A549 treated with DMSO at 1 μM for 4 hours (cell line): ENCODE results near the gene MT1F. TPM values are rescaled to one million over a fixed set of nuclear protein-coding genes. Genes with fewer than 3 reads are reported as not detected.

Source experiments
- total RNA-seq: library from RNA; stranded (reverse); fragments of 200-300 nt; extraction: Qiagen RNA extraction; gene quantifications from 5 replicates; pipeline ENCODE4 v1.2.3, GENCODE V29; 2022; ENCODE audit warnings: low read depth

MT1F gene
- total RNA-seq: 8.5 to 17.3 TPM (median 12.5 TPM) in 5 replicates

DNA sequence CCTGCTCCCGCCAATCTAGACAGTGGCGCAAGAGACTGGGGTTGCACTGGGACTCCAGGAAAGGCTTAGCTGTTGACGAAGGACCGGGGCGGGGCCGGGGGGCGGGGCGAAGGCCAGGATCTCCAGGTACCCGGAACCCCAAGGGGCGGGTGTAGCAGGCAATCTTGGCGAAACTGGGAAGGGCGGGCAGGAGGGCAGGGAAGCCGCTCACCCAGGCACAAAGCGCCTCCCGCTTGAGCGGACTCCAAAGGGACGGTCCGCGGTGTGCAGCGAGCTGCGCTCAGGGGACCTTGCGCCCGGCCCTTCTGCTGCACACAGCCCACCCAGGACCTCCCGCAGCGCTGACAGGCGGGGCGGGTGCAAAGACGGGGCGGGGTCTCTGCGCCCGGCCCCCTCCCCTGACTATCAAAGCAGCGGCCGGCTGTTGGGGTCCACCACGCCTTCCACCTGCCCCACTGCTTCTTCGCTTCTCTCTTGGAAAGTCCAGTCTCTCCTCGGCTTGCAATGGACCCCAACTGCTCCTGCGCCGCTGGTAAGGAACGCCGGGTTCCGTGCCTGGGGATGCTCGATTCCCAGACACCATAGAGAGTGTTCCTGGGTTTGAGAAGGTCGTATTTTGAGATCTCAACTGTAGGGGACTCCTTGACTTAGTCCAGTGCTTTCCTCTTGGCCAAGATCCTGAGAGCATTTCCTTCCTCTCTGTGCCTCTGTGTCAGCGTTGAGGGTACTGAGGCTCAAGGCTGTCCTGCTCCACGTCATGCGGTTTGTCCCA, at the start of gene MT1F:
Gene MT1F, plus strand, starts transcription at position 405 of the 772 bp plus-strand sequence. Its CDS starts 100 bp downstream, at position 505.

DNA sequence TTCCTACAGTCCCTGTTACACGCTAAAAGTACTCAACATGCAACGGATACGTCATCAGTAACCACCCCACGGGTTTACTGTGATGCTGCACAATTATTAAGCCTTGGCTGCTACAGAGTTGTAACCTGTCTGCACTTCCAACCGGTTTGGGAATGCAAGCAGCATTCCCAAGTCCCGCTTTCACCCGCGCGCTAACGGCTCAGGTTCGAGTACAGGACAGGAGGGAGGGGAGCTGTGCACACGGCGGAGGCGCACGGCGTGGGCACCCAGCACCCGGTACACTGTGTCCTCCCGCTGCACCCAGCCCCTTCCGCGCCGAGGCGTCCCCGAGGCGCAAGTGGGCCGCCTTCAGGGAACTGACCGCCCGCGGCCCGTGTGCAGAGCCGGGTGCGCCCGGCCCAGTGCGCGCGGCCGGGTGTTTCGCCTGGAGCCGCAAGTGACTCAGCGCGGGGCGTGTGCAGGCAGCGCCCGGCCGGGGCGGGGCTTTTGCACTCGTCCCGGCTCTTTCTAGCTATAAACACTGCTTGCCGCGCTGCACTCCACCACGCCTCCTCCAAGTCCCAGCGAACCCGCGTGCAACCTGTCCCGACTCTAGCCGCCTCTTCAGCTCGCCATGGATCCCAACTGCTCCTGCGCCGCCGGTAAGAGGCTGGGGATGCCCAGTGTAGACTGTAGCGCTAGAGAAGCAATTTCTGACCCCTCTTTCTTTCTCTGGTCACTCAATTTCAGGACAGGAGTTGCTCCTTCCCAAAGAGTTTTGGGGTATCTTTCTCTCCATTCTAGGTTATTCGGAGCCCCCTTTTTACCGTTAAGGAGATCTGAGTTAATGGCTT, 49.5 kb upstream of the MT1F start, which contains the start of gene MT2A:
Gene MT2A, plus strand, starts transcription at position 542 of the 833 bp plus-strand sequence. Its CDS starts 72 bp downstream, at position 614.

DNA sequence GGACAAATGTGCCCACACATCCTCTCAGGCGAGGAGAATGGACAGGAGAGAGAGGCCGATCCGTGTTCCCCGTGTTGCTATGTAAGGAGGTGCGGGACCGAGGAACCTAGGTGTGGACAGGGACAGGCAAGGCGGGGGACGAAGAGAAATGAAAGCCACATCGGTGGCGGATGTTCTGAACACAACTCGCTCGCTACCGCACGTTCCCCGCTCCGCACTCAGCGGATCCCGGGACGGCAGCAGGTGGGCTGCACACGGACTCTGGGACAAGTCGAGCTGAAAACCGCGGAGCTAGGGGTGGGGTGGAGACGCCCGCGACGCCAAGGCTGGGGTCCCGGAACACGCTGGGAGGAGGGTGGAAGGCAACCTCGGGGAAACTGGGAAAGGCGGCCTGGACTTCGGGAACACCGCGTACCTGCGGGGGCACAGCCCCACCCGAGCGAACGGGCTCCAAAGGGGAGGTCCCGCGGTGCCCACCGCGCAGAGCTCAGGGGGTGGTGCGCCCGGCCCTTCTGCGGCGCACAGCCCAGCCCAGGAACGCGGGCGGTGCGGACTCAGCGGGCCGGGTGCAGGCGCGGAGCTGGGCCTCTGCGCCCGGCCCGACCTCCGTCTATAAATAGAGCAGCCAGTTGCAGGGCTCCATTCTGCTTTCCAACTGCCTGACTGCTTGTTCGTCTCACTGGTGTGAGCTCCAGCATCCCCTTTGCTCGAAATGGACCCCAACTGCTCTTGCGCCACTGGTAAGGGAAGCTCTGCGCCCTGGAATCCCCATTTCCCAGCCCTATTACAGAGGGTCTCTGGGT, 32.4 kb upstream of the MT1F start, which contains the start of gene MT1E:
Gene MT1E, plus strand, starts transcription at position 642 of the 803 bp plus-strand sequence. Its CDS starts 71 bp downstream, at position 713.

DNA sequence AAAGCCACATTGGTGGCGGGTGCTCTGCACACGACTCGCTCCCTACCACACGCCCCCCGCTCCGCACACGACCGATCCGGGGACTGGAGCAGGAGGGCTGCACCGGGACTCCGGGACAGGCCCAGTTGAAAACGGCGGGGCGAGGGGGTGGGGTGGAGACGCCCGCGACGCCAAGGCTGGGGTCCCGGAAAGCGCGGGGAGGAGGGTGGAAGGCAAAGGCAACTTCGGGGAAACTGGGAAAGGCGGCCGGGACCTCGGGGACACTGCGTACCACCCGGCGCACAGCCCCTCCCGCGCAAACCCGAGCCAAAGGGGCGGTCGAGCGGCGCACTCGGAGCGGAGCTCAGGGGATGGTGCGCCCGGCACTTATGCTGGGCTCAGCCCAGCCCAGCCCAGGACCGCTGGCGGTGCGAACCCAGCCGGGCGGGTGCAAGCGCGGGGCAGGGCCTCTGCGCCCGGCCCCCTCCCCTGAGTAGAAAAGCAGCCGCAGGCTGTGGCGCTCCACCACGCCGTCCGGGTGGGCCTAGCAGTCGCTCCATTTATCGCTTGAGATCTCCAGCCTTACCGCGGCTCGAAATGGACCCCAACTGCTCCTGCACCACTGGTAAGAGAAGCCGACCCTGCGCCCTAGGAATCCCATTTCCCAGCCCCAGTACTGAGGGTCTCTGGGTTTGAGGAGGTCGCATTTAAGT, 25.5 kb upstream of the MT1F start, which contains the start of gene MT1M:
Gene MT1M, plus strand, starts transcription at position 504 of the 692 bp plus-strand sequence. Its CDS starts 73 bp downstream, at position 577.

DNA sequence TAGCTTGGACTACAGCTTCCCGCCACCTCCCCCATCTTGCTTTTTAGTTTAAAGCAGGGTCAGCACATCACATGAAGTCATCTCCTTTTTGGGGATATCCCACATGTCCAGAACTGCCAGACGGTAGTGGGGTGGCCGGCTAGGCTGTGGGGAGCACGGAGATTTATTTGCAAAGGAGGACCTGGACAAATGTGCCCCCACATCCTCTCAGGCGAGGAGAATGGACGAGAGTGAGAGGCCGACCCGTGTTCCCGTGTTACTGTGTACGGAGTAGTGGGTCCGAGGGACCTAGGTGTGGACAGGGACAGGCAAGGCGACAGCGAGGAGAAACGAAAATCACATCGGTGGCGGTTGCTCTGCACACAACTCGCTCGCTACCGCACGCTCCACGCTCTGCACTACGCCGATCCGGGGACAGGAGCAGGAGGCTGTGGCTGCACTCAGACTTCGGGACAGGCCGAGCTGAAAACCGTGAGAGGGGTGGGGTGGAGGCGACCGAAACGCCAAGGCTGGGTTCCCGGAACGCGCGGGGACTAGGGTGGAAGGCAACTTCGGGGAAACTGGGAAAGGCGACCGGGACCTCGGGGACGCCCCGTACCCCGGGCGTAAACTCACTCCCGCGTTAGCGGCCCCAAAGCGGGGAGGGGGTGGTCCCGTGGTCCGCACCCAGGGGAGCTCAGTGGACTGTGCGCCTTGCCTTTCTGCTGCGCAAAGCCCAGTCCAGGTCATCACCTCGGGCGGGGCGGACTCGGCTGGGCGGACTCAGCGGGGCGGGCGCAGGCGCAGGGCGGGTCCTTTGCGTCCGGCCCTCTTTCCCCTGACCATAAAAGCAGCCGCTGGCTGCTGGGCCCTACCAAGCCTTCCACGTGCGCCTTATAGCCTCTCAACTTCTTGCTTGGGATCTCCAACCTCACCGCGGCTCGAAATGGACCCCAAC, 19.7 kb upstream of the MT1F start, which contains the start of gene MT1A:
Gene MT1A, plus strand, starts transcription at position 853 of the 937 bp plus-strand sequence. Its CDS starts 73 bp downstream, at position 926.

DNA sequence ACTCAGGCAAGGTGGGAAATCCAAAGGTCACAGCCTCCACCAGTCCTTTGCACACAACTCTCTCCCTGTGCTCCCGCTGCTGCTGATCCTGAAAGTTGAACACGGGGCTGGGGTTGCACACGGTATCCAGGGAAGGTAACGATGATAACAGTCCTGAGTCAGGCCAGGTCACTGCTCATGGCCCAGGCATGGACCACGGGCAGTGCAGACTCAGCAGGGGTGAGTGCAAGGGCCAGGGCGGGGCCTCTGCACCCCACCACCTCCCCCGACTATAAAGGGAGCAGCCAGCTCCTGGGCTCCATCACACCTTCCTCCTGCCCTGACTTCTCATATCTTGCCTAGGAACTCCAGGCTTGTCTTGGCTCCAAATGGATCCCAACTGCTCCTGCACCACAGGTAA, 6.2 kb upstream of the MT1F start, which contains the start of gene MT1B:
Gene MT1B, plus strand, starts transcription at position 301 of the 400 bp plus-strand sequence. Its CDS starts 68 bp downstream, at position 369.

DNA sequence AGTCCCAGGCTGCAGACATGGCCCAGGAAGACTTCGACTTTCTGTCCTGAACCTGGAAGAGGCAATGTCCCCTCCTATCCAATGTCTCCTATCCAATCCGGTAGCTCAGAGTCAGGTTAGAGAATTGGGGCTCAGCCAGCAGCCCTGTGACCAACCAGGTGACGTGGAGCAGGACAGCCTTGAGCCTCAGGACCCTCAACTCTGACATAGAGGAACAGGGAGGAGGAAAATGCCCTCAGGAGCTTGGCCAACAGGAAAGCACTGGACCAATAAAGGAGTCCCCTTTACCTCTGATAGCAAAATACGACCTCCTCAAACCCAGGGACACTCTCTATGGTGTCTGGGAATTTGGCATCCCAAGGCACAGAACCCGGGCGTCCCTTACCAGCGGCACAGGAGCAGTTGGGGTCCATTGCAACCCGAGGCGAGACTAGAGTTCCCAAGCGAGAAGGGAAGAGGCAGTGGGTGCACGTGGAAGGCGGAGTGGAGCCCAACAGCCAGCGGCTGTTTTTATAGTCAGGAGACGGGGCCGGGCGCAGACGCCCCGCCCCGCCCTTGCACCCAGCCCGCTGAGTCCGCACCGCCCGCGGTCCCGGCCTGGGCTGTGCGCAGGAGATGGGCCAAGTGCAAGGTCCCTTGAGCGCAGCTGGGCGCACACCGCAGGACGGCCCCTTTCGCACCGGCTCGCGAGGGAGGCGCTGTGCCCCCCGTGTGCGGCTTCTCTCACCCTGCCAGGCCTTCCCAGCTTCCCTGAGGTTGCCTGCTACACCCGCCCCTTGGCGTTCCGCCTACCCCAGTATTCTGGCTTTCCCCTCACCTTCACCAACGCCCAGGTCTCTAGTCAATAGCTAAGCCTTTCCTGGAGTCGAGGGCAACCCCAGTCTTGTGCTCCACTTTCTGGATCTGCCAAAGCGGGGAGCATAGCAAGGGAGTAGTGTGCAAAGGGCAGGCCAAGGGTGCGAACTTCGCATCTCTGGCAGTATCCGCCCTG, 10.1 kb downstream of the MT1F start, which contains the start of gene MT1G:
Gene MT1G, minus strand, starts transcription at position 485 of the 991 bp plus-strand sequence. Its CDS starts 72 bp downstream, at position 413.

DNA sequence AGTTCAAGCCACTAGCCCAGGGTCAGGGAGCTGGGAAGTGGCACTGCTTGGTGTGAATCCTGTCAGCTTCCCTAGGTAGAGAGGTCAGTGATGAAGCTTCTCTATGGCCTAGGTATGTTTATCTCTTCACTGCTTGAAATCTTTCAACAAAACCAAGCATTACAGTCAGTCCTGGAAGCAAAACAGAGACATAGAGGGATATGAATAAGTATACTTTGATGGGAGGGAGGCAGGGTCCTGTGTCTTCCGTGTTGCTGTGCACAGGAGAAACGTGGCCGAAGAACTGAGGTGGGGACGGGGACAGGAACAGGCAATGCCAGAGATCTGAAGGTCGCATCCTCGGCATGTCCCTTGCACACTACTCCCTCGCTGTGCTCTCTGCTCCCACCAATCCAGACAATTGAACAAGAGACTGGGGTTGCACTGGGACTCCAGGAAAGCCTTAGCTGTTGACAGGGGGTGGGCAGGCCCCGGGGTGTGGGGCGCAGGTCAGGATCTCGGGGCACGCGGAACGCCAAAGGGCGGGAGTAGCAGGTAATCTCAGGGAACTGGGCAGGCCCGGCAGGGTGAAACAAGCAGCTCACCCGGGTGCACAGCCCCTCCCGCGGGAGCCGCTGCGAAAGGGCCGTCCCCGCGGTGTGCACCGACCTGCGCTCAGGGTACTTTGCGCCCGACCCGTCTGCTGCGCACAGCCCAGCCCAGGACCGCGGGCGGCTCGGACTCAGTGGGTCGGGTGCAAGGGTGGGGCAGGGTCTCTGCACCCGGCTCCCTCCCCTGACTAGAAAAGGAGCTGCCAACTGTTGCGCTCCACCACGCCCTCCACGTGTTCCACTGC, 11.5 kb downstream of the MT1F start, which contains the start of gene MT1H:
Gene MT1H, plus strand, starts transcription at position 810 of the 835 bp plus-strand sequence. CDS start 71 bp downstream, outside the sequence.

DNA sequence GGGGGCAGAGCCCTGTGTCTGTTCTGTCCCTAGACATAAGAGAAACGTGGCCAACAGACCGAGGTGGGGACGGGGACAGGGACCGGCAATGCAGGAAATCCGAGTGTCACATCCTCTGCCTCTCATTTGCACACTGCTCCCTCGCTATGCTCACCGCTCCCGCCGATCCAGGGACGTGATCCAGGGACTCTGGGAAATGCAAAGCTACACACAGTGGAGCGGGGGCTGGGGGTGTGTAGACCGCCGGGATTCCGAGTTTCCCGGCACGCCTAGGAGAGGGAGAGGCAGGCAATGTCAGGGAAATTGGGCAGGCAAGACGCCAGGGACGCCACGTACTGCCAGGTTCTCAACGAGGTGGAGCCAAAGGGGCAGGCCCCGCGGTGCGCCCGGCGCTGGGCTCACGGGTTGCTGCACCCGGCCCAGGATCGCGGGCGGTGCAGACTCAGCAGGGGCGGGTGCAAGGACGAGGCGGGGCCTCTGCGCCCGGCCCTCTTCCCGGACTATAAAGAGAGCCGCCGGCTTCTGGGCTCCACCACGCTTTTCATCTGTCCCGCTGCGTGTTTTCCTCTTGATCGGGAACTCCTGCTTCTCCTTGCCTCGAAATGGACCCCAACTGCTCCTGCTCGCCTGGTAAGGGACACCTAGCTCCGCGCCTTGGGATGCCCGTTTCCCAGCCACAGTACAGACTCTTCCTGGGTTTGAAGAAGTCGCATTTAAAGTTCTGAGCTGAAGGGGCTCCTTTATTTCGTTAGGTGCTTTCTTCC, 24.4 kb downstream of the MT1F start, which contains the start of gene MT1X:
Gene MT1X, plus strand, starts transcription at position 532 of the 764 bp plus-strand sequence. Its CDS starts 71 bp downstream, at position 603.

Other genes starting within 250 kb of the MT1F start
- gene AMFR, start 232.4 kb upstream of the MT1F start, total RNA-seq: 58.9 to 65.8 TPM (median 64.0 TPM) in 5 replicates
- 111 to 132 TPM (median 118 TPM) in 5 replicates for gene NUDT21, start 206.6 kb upstream of the MT1F start, total RNA-seq
- gene OGFOD1, start 206.4 kb upstream of the MT1F start, total RNA-seq: 68.3 to 93.1 TPM (median 78.2 TPM) in 5 replicates
- 13.0 to 23.1 TPM (median 19.0 TPM) in 5 replicates for gene BBS2, start 137.9 kb upstream of the MT1F start, total RNA-seq
- gene MT4, start 92.9 kb upstream of the MT1F start, total RNA-seq: not detected in 5 replicates
- 0.41 TPM in 1 of 5 replicates, not detected in the others for gene MT3, start 68.4 kb upstream of the MT1F start, total RNA-seq
- 570 to 812 TPM (median 625 TPM) in 5 replicates for gene MT2A, start 49.4 kb upstream of the MT1F start, total RNA-seq
- gene MT1E, start 32.2 kb upstream of the MT1F start, total RNA-seq: not detected in 5 replicates
- not detected in 5 replicates for gene MT1M, start 25.3 kb upstream of the MT1F start, total RNA-seq
- 15.4 to 17.7 TPM (median 15.7 TPM) in 5 replicates for gene MT1A, start 19.3 kb upstream of the MT1F start, total RNA-seq
- gene MT1B, start 6.1 kb upstream of the MT1F start, total RNA-seq: not detected in 5 replicates
- gene MT1G, start 10.1 kb downstream of the MT1F start, total RNA-seq: not detected in 5 replicates
- gene MT1H, start 11.9 kb downstream of the MT1F start, total RNA-seq: not detected in 5 replicates
- gene MT1X, start 24.5 kb downstream of the MT1F start, total RNA-seq: 148 to 278 TPM (median 167 TPM) in 5 replicates
- 90.0 to 103 TPM (median 96.8 TPM) in 5 replicates for gene NUP93, start 72.2 kb downstream of the MT1F start, total RNA-seq
- gene SLC12A3, start 207.2 kb downstream of the MT1F start, total RNA-seq: 0.02 TPM in 2 of 5 replicates, not detected in the others